GM19099 (cell line): ENCODE results near the gene TMPRSS7.

ENCODE experiments used
- POLR2A ChIP-seq: IDR thresholded peaks from 3 replicates; pipeline ENCODE4 v1.6.1; 2011; ENCODE audit warnings: low read depth; ENCODE audit not compliant: insufficient read length; ENCODE audit errors: extremely low read depth

TMPRSS7 gene

GRCh38 chr3:112123548-112123947 is 89.0 kb downstream of the TMPRSS7 start:
- no peak for TF ChIP-seq POLR2A

- no peak for TF ChIP-seq POLR2A
These were observed 90.5 kb downstream of the TMPRSS7 start for GRCh38 chr3:112124907-112125607.

DNA sequence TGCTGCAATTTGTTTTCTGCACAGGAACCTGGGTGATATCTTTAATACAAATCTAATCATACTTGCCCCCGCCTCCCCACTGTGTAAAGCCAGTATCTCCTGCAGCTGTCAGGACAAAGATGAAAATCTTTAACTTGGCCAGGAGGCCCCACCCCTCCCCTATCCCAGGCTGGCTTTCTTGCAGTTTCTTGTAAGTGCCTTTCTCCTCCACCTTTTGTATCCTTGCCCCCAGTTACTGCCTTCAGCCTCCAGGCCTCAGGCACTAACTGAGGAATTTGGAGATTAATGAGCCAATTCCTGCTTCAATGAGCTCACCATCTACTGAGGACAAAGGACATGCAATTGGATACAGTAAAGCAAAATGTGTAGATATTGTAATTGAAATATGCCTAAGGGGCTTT is 92.0 kb downstream of the TMPRSS7 start:
- no peak for TF ChIP-seq POLR2A

DNA sequence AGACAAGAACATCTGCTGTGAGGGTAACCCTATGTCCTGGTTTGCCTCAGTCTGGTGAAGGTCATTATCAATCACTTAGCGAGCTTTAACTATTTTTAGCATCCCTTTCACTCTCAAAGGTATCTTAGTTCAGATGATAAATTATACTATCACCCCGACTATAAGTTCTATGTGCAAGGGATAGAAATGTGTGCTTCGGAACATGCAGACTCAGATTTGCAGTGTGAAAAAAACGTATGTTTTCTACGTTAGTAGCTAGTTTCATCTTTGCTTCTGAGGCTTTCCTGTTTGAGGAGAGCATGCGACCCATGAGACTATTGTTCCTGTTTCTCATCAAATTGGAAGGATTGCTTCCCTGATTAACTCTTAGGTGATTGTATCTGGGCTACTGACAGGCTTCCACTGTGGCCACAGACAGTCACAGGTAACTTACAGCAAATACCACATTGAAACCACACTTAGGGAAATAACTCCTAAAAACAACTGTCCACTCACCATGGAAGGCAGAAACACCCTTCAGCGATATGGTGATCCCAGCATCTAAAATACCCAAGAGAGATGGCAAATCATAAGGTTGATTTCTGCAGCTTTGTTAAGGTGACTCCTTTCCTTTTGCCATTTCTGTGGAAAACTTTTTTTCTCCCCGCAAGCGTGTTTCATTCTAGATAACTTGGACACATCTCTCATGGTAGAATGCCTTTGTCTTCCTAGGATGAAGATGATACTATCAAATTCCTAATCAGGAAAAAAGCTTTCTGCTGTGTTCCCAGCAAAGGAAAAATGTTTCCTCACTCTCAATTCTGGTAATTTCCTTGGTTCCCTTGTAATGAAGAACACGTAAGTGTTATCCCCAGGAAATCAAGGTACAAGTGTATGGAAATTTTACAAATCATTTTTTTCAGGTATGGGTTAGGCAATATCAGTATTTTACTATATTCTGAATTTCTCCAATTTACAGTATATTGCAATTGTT is 93.3 kb downstream of the TMPRSS7 start:
- TF ChIP-seq POLR2A = no peak

- TF ChIP-seq POLR2A = no peak
These were observed 94.5 kb downstream of the TMPRSS7 start for GRCh38 chr3:112128843-112129727.

DNA sequence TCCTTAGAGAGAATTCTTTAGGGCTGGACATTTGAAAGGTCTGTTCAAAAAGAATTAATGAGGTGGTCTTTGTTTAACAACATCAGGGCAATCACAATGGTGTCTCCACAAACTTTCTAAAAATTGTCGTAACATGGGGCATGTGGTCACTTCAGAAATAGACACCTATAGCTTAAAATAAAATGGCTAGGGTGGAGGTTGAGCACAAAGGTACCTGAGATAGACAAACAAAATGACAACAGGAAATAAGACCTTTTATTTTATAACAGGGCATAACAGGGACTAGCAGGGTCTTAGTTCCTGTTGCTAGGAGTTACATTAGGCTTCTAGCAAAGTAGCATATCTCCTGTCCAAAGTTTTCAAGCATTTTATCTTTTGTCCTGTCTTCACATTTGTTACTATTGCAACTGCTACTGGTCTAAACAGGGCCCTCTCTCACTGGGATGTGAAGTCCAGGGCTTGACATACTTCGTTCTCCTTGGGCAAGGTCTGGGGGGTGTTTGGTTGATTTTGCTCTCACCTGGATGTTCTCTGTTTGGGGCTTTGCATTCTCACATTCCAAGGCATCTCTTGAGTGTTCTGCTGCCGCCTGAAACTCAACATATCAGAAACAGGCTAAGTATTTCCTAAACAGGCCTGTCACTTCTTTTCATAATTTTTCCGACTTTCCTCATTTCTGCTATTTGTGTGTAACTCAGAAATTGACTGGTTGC is 95.5 kb downstream of the TMPRSS7 start:
- TF ChIP-seq POLR2A = no peak

DNA sequence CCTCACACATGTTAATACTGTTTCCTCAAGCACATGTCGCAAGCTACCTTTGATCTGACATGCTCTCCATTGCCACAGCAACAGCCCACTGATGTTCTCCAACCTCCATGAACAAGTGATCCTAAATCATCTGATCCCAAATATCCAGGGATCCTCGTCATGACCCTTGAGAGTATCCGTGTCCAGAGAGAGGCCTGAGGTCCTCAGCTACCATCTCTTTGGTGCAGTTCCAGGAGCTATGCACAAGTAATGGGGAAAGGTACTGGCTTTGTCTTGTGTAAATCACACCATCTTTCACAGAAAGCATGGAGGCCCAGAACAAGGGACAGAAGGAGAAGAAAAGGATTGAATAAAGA is 96.1 kb downstream of the TMPRSS7 start:
- TF ChIP-seq POLR2A = peak; percentile 2
